DND-41 (cell line): Measurements from ENCODE around the gene PTPRJ.

Experiments used
- ATAC-seq: fragments of 200-7000 bp; cut with Tn5 transposase; 3 replicates; pipeline ENCODE4 v1.9.1; 2021; ENCODE audit warnings: low read depth; ENCODE audit not compliant: insufficient read depth
- DNase-seq: peaks from one replicate; pipeline ENCODE4 v3.0.0-alpha.2; 2020
- H2AFZ ChIP-seq: 2 replicates; pipeline ENCODE4 v1.6.0; 2012; ENCODE audit warnings: low read depth, low read length
- H3K27ac ChIP-seq: 2 replicates; pipeline ENCODE4 v1.5.1; 2012; ENCODE audit warnings: low read length, inconsistent platforms
- H3K27me3 ChIP-seq: fragments of 200-600 bp; sonication (generic); 2 replicates; pipeline ENCODE4 v1.6.0; 2012; ENCODE audit warnings: low read length, mild to moderate bottlenecking, inconsistent platforms; ENCODE audit not compliant: insufficient read depth, poor library complexity
- H3K36me3 ChIP-seq: 2 replicates; pipeline ENCODE4 v1.5.1; 2012; ENCODE audit warnings: low read length, inconsistent platforms; ENCODE audit not compliant: insufficient read depth
- H3K4me1 ChIP-seq: 2 replicates; pipeline ENCODE4 v1.5.1; 2012; ENCODE audit warnings: mild to moderate bottlenecking, low read length; ENCODE audit not compliant: insufficient read depth
- H3K4me2 ChIP-seq: 2 replicates; pipeline ENCODE4 v1.6.0; 2012; ENCODE audit warnings: mild to moderate bottlenecking, moderate library complexity, low read length, inconsistent platforms; ENCODE audit not compliant: insufficient read depth
- H3K4me3 ChIP-seq, 2 experiments: fragments of 200-600 bp in 1 of 2; shearing (Covaris generic) in 1 of 2; 2 replicates each; pipeline ENCODE4 v1.5.1; 2012 to 2016; ENCODE audit warnings: inconsistent platforms in 2 of 2, low read length in 2 of 2, mild to moderate bottlenecking in 2 of 2, low read depth in 1 of 2, moderate library complexity in 1 of 2
- H3K79me2 ChIP-seq: 2 replicates; pipeline ENCODE4 v1.6.0; 2012; ENCODE audit warnings: low read length, inconsistent platforms; ENCODE audit not compliant: insufficient read depth
- H3K9ac ChIP-seq: 2 replicates; pipeline ENCODE4 v1.6.0; 2012; ENCODE audit warnings: low read depth, mild to moderate bottlenecking, inconsistent platforms, low read length, moderate library complexity
- H3K9me3 ChIP-seq: 2 replicates; pipeline ENCODE4 v1.5.1; 2012; ENCODE audit warnings: low read length, moderate library complexity, mild to moderate bottlenecking, inconsistent platforms; ENCODE audit not compliant: insufficient read depth, severe bottlenecking
- H4K20me1 ChIP-seq: 2 replicates; pipeline ENCODE4 v1.6.0; 2012; ENCODE audit warnings: low read length; ENCODE audit not compliant: insufficient read depth
- CTCF ChIP-seq: IDR thresholded peaks from 2 replicates; pipeline ENCODE4 v1.5.1; 2012; ENCODE audit warnings: borderline replicate concordance, low read length, moderate library complexity, mild to moderate bottlenecking; ENCODE audit not compliant: poor library complexity, severe bottlenecking; ENCODE audit errors: extremely low read depth
- EZH2 ChIP-seq: IDR thresholded peaks from 3 replicates; pipeline ENCODE4 v1.6.1; 2012; ENCODE audit warnings: borderline replicate concordance, low read depth, mild to moderate bottlenecking, moderate library complexity, low read length, inconsistent platforms; ENCODE audit not compliant: severe bottlenecking

The PTPRJ gene

GRCh38 chr11:48085688-48086087 is 105.3 kb downstream of the PTPRJ start:
- Histone ChIP-seq H3K36me3 (no peaks in the 10 kb centered on the region), H3K27ac (no peak overlapping the region), H3K4me1 (no peaks in the 10 kb centered on the region), H3K4me3 (no peak overlapping the region), H4K20me1 (no peaks in the 10 kb centered on the region), H3K79me2 (no peaks in the 10 kb centered on the region), H2AFZ (no peak overlapping the region), H3K4me2 (no peak overlapping the region), H3K9ac (no peak overlapping the region), H3K9me3 (no peaks in the 10 kb centered on the region), H3K27me3 (no peaks in the 10 kb centered on the region)
- ATAC-seq: no peak
- DNase-seq: no peak
- no peak for TF ChIP-seq CTCF
- no peak for TF ChIP-seq EZH2

- no peak overlapping the region for H3K27ac ChIP-seq
- H3K9ac ChIP-seq: no peak overlapping the region
- no peaks in the 10 kb centered on the region for H3K9me3 ChIP-seq
- H3K4me3 ChIP-seq: no peak overlapping the region
- H4K20me1 ChIP-seq: no peaks in the 10 kb centered on the region
- DNase-seq: no peak
- no peaks in the 10 kb centered on the region for H3K27me3 ChIP-seq
- no peak overlapping the region for H3K4me2 ChIP-seq
- ATAC-seq: no peak
- no peaks in the 10 kb centered on the region for H3K4me1 ChIP-seq
- TF ChIP-seq CTCF (no peak), EZH2 (no peak)
- no peaks in the 10 kb centered on the region for H3K36me3 ChIP-seq
- H2AFZ ChIP-seq: no peak overlapping the region
- H3K79me2 ChIP-seq: no peaks in the 10 kb centered on the region
Measured at GRCh38 chr11:48087422-48087821, 107.1 kb downstream of the PTPRJ start.

- H3K27me3 ChIP-seq: no peaks in the 10 kb centered on the region
- no peak overlapping the region for H2AFZ ChIP-seq
- no peak overlapping the region for H3K27ac ChIP-seq
- H3K9ac ChIP-seq: no peak overlapping the region
- no peak overlapping the region for H3K4me3 ChIP-seq
- no peaks in the 10 kb centered on the region for H4K20me1 ChIP-seq
- ATAC-seq (no peak), DNase-seq (no peak)
- no peaks in the 10 kb centered on the region for H3K79me2 ChIP-seq
- no peak overlapping the region for H3K4me2 ChIP-seq
- H3K9me3 ChIP-seq: no peaks in the 10 kb centered on the region
- TF ChIP-seq CTCF (no peak), EZH2 (no peak)
- no peaks in the 10 kb centered on the region for H3K4me1 ChIP-seq
- H3K36me3 ChIP-seq: no peaks in the 10 kb centered on the region
Measured at GRCh38 chr11:48087974-48088681, 107.8 kb downstream of the PTPRJ start.
